ENCODE measurements around the gene CDK17. TPM values are rescaled to one million over a fixed set of nuclear protein-coding genes. Genes with fewer than 3 reads are reported as not detected.

The CDK17 gene
- total and polyA plus RNA-seq, 2 donors (not counting 1 experiment from before 2014, with no cell fraction given): 15.6 to 87.8 TPM

- no peak overlapping the region for H3K9ac ChIP-seq (ENCODE audit: low read length)
- H3K4me1 Mint-ChIP-seq: peaks cover 7% of the 10 kb centered on the region
- no peak overlapping the region for H3K4me3 ChIP-seq (ENCODE audit: control extremely low read depth in 1 of 5, extremely low read depth in 1 of 5, insufficient read depth in 1 of 5, low read depth in 2 of 5, low read length in 4 of 5)
- no peaks in the 10 kb centered on the region for H3K27me3 Mint-ChIP-seq
- TF ChIP-seq, protein P1, sequence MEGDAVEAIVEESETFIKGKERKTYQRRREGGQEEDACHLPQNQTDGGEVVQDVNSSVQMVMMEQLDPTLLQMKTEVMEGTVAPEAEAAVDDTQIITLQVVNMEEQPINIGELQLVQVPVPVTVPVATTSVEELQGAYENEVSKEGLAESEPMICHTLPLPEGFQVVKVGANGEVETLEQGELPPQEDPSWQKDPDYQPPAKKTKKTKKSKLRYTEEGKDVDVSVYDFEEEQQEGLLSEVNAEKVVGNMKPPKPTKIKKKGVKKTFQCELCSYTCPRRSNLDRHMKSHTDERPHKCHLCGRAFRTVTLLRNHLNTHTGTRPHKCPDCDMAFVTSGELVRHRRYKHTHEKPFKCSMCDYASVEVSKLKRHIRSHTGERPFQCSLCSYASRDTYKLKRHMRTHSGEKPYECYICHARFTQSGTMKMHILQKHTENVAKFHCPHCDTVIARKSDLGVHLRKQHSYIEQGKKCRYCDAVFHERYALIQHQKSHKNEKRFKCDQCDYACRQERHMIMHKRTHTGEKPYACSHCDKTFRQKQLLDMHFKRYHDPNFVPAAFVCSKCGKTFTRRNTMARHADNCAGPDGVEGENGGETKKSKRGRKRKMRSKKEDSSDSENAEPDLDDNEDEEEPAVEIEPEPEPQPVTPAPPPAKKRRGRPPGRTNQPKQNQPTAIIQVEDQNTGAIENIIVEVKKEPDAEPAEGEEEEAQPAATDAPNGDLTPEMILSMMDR (IDR thresholded peaks at IDR 0.05): no peak
- no peak for TF ChIP-seq EZH2 (IDR thresholded peaks at IDR 0.05; ENCODE audit: borderline replicate concordance, insufficient read depth, low read depth, low read length, poor library complexity, severe bottlenecking)
- H3K27ac Mint-ChIP-seq: no peak overlapping the region
- no peaks in the 10 kb centered on the region for H3K4me1 ChIP-seq (ENCODE audit: control insufficient read depth in 2 of 2, insufficient read depth in 2 of 2, low read length in 2 of 2)
- H3K79me2 ChIP-seq (ENCODE audit: control insufficient read depth, insufficient read depth, low read length): peaks cover 38% of the 10 kb centered on the region
- H3K27ac ChIP-seq (ENCODE audit: low read length in 2 of 2): no peak overlapping the region
- peaks cover 0 to 13% of the 10 kb centered on the region in 2 experiments for H3K36me3 ChIP-seq (replicated peaks in 1 of 2; ENCODE audit: control extremely low read depth in 1 of 2, control insufficient read depth in 1 of 2, extremely low read depth in 1 of 2, insufficient read depth in 2 of 2, low read length in 1 of 2)
- H3K4me2 ChIP-seq (replicated peaks; ENCODE audit: low read depth, low read length, poor library complexity, severe bottlenecking): no peak overlapping the region
- no peak overlapping the region for H3K4me3 Mint-ChIP-seq
- no peak overlapping the region for H2AFZ ChIP-seq (ENCODE audit: insufficient read depth, low read depth, low read length, poor library complexity, severe bottlenecking)
- intact Hi-C loops (cut with micrococcal nuclease): no loop called here
- DNase-seq (no peak), ATAC-seq (ENCODE audit: low read depth) (no peak)
- no peaks in the 10 kb centered on the region for H3K27me3 ChIP-seq (replicated peaks in 1 of 4; ENCODE audit: control extremely low read depth in 1 of 4, control insufficient read depth in 3 of 4, insufficient read depth in 4 of 4, low read length in 3 of 4)
- CTCF ChIA-PET: interaction anchor here (1.7 kb wide), 1 partner anchor 208 kb away, joined by 4 read pairs; no protein-coding TSS in a partner anchor
- peaks cover 17% of the 10 kb centered on the region for H4K20me1 ChIP-seq (ENCODE audit: control insufficient read depth, insufficient read depth, low read length, poor library complexity, severe bottlenecking)
- no peaks in the 10 kb centered on the region for H3K9me3 ChIP-seq (ENCODE audit: control extremely low read depth in 1 of 3, control insufficient read depth in 2 of 3, insufficient read depth in 1 of 3, low read length in 2 of 3)
- no peaks in the 10 kb centered on the region for H3K9me3 Mint-ChIP-seq (ENCODE audit: insufficient read depth)
- POLR2A ChIA-PET: no interaction called here
- no CpG with 5 or more reads among the region's 1 CpG for WGBS (ENCODE audit: insufficient coverage)
Measured at GRCh38 chr12:96308881-96309280, 91.4 kb downstream of the CDK17 start.

- intact Hi-C loops (cut with micrococcal nuclease): no loop called here
- no peak for TF ChIP-seq EZH2 (IDR thresholded peaks at IDR 0.05; ENCODE audit: borderline replicate concordance, insufficient read depth, low read depth, low read length, poor library complexity, severe bottlenecking)
- TF ChIP-seq, protein P1 (IDR thresholded peaks at IDR 0.05): no peak
- Histone ChIP-seq H3K4me2 (replicated peaks; ENCODE audit: low read depth, low read length, poor library complexity, severe bottlenecking) (no peak overlapping the region), H3K79me2 (ENCODE audit: control insufficient read depth, insufficient read depth, low read length) (peaks cover 35% of the 10 kb centered on the region), H3K36me3 (replicated peaks in 1 of 2; ENCODE audit: control extremely low read depth in 1 of 2, control insufficient read depth in 1 of 2, extremely low read depth in 1 of 2, insufficient read depth in 2 of 2, low read length in 1 of 2) (peaks cover 2 to 13% of the 10 kb centered on the region in 2 experiments), H4K20me1 (ENCODE audit: control insufficient read depth, insufficient read depth, low read length, poor library complexity, severe bottlenecking) (peaks cover 18% of the 10 kb centered on the region), H2AFZ (ENCODE audit: insufficient read depth, low read depth, low read length, poor library complexity, severe bottlenecking) (no peak overlapping the region), H3K9ac (ENCODE audit: low read length) (no peak overlapping the region), H3K9me3 (ENCODE audit: control extremely low read depth in 1 of 3, control insufficient read depth in 2 of 3, insufficient read depth in 1 of 3, low read length in 2 of 3) (no peaks in the 10 kb centered on the region), H3K27ac (ENCODE audit: low read length in 2 of 2) (no peak overlapping the region), H3K4me3 (ENCODE audit: control extremely low read depth in 1 of 5, extremely low read depth in 1 of 5, insufficient read depth in 1 of 5, low read depth in 2 of 5, low read length in 4 of 5) (no peak overlapping the region), H3K4me1 (ENCODE audit: control insufficient read depth in 2 of 2, insufficient read depth in 2 of 2, low read length in 2 of 2) (no peaks in the 10 kb centered on the region), H3K27me3 (replicated peaks in 1 of 4; ENCODE audit: control extremely low read depth in 1 of 4, control insufficient read depth in 3 of 4, insufficient read depth in 4 of 4, low read length in 3 of 4) (no peaks in the 10 kb centered on the region)
- no peak overlapping the region for H3K27ac Mint-ChIP-seq
- no peaks in the 10 kb centered on the region for H3K9me3 Mint-ChIP-seq (ENCODE audit: insufficient read depth)
- peaks cover 4% of the 10 kb centered on the region for H3K4me1 Mint-ChIP-seq
- ATAC-seq (ENCODE audit: low read depth) (no peak), DNase-seq (no peak)
- H3K27me3 Mint-ChIP-seq: no peaks in the 10 kb centered on the region
- WGBS (ENCODE audit: insufficient coverage): 100% methylated on average over 1 of the region's 3 CpGs
- H3K4me3 Mint-ChIP-seq: no peak overlapping the region
- ChIA-PET CTCF (no interaction called here), POLR2A (no interaction called here)
Measured at GRCh38 chr12:96305665-96306064, 94.6 kb downstream of the CDK17 start.

Measured in B cell (primary cell).